Natural killer cell (primary cell): Measurements from ENCODE around the gene PDCD1LG2. TPM values are rescaled to one million over a fixed set of nuclear protein-coding genes. Genes with fewer than 3 reads are reported as not detected.

ENCODE experiments used
- ATAC-seq, 3 donors: fragments of 150-1000 bp in 2 of 3; fragments of 200-7000 bp in 1 of 3; cut with Tn5 transposase; 1 replicate in 1 of 3; 2 replicates in 2 of 3; pipeline ENCODE4 v1.10.0; 2021; ENCODE audit warnings: mild to moderate bottlenecking in 2 of 3, moderate library complexity in 2 of 3
- DNase-seq, 2 donors: peaks; one replicate each; pipeline versions ENCODE4 v3.0.0 to v3.0.0-alpha.2; 2013 to 2021; ENCODE audit warnings: mixed read lengths in 1 of 2
- H3K27ac ChIP-seq: one replicate; pipeline ENCODE4 v1.5.1; 2013; ENCODE audit warnings: mild to moderate bottlenecking, low read length
- H3K27me3 ChIP-seq: one replicate; pipeline ENCODE4 v1.6.1; 2013; ENCODE audit warnings: low read length; ENCODE audit not compliant: control insufficient read depth, insufficient read depth
- H3K36me3 ChIP-seq: one replicate; pipeline ENCODE4 v1.6.1; 2013; ENCODE audit warnings: low read length; ENCODE audit not compliant: control insufficient read depth, insufficient read depth
- H3K4me1 ChIP-seq: one replicate; pipeline ENCODE4 v1.6.1; 2013; ENCODE audit warnings: low read length; ENCODE audit not compliant: control insufficient read depth, insufficient read depth
- H3K4me3 ChIP-seq: one replicate; pipeline ENCODE4 v1.5.1; 2013; ENCODE audit warnings: low read length
- H3K9me3 ChIP-seq: one replicate; pipeline ENCODE4 v1.6.1; 2013; ENCODE audit warnings: low read length; ENCODE audit not compliant: control insufficient read depth, insufficient read depth
- H3K27ac Mint-ChIP-seq, 2 donors: one replicate each; pipeline ENCODE4 v1.8.0; 2022; ENCODE audit warnings: mild to moderate bottlenecking in 2 of 2, mixed read lengths in 2 of 2, moderate library complexity in 1 of 2
- H3K27me3 Mint-ChIP-seq, 2 donors: one replicate each; pipeline ENCODE4 v1.8.0; 2022; ENCODE audit warnings: low read depth in 2 of 2, mixed read lengths in 2 of 2
- H3K36me3 Mint-ChIP-seq: one replicate; pipeline ENCODE4 v1.8.0; 2022; ENCODE audit warnings: mixed read lengths
- H3K4me1 Mint-ChIP-seq, 2 donors: one replicate each; pipeline ENCODE4 v1.8.0; 2022; ENCODE audit warnings: mixed read lengths in 2 of 2
- H3K4me3 Mint-ChIP-seq: one replicate; pipeline ENCODE4 v1.8.0; 2022; ENCODE audit warnings: mild to moderate bottlenecking, moderate library complexity, mixed read lengths
- H3K9me3 Mint-ChIP-seq, 2 donors: one replicate each; pipeline ENCODE4 v1.8.0; 2022; ENCODE audit warnings: mixed read lengths in 2 of 2
- CTCF ChIP-seq: fragments of 200-600 bp; IDR thresholded peaks from one replicate; pipeline ENCODE4 v1.8.0; 2022; ENCODE audit warnings: antibody characterized with exemption
- WGBS: methylation state at CpG from one replicate; pipeline ENCODE4 v1.1.7; 2013; ENCODE audit warnings: missing lambda C conversion rate; ENCODE audit not compliant: insufficient coverage; 5-methylcytosine and 5-hydroxymethylcytosine counted together
- intact Hi-C: fragments of 100-400 bp; cut with micrococcal nuclease; formaldehyde crosslinking; loops from one replicate; pipeline ENCODE4 v1.14.2; 2022
- total RNA-seq, 4 donors: library from RNA; stranded (reverse); fragments of 120-200 nt in 1 of 4; gene quantifications; one replicate each; pipeline versions ENCODE4 v1.2.3 to v1.2.4, GENCODE V29; 2013 to 2022

Gene PDCD1LG2
- total RNA-seq, 3 donors from 2014 or later (not counting 1 experiment from before 2014, with no cell fraction given) = 0.14 to 1.2 (median 0.16) TPM

GRCh38 chr9:5582835-5583195 is 72.5 kb downstream of the PDCD1LG2 start:
- DNase-seq = peak in 1 of 2 donors; percentile 65
- Histone ChIP-seq H3K4me3 (no peak overlapping the region), H3K27me3 (no peaks in the 10 kb centered on the region), H3K27ac (no peak overlapping the region), H3K36me3 (no peaks in the 10 kb centered on the region), H3K9me3 (no peaks in the 10 kb centered on the region), H3K4me1 (peaks cover 3% of the 10 kb centered on the region)
- intact Hi-C loops = no loop called here
- Mint-ChIP-seq H3K27ac (no peak overlapping the region), H3K4me3 (no peak overlapping the region), H3K9me3 (no peaks in the 10 kb centered on the region), H3K36me3 (no peaks in the 10 kb centered on the region), H3K27me3 (peaks cover 0 to 2% of the 10 kb centered on the region in 2 donors), H3K4me1 (peaks cover 0 to 17% of the 10 kb centered on the region in 2 donors)
- ATAC-seq = no peak
- WGBS = 61% methylated on average over 2 of the region's 2 CpGs
- TF ChIP-seq CTCF = no peak

- H3K9me3 Mint-ChIP-seq = no peaks in the 10 kb centered on the region
- H3K27me3 Mint-ChIP-seq = peaks cover 0 to 2% of the 10 kb centered on the region in 2 donors
- Histone ChIP-seq H3K9me3 (no peaks in the 10 kb centered on the region), H3K4me1 (peaks cover 3% of the 10 kb centered on the region), H3K27ac (no peak overlapping the region), H3K27me3 (no peaks in the 10 kb centered on the region), H3K36me3 (no peaks in the 10 kb centered on the region), H3K4me3 (no peak overlapping the region)
- no peaks in the 10 kb centered on the region for H3K36me3 Mint-ChIP-seq
- peaks cover 0 to 10% of the 10 kb centered on the region in 2 donors for H3K4me1 Mint-ChIP-seq
- peak in 1 of 2 donors; percentile 45 for DNase-seq
- TF ChIP-seq CTCF = no peak
- intact Hi-C loops = no loop called here
- peak overlapping the region in 1 of 2 donors; percentile 23 for H3K27ac Mint-ChIP-seq
- no peak overlapping the region for H3K4me3 Mint-ChIP-seq
- ATAC-seq = no peak
These were observed 76.1 kb downstream of the PDCD1LG2 start for GRCh38 chr9:5586391-5586802.

DNA sequence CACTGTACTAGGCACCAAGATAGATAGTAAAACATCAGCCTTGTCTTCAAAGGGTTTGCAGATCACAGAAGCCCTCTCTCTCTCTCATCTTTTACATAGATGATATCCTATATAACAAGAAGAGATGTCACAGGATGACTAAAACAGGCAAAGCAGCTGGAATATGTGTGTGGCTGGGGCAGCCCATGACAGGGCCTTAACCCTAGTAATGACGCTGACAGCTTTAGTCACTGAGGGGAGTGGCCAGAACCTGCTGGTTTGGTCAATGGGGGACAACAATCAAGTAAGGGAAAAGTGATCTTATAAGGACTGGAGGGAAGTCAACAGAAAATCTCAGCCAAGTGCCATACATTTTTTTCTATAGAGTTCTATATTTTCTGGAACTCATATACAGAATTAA is 76.7 kb downstream of the PDCD1LG2 start:
- H3K27me3 ChIP-seq = no peaks in the 10 kb centered on the region
- H3K36me3 ChIP-seq = no peaks in the 10 kb centered on the region
- no peaks in the 10 kb centered on the region for H3K9me3 ChIP-seq
- Mint-ChIP-seq H3K4me3 (no peak overlapping the region), H3K4me1 (peaks cover 0 to 10% of the 10 kb centered on the region in 2 donors), H3K36me3 (no peaks in the 10 kb centered on the region), H3K27ac (peak overlapping the region; percentile 23 to 43), H3K9me3 (no peaks in the 10 kb centered on the region), H3K27me3 (no peaks in the 10 kb centered on the region)
- intact Hi-C loops = no loop called here
- no peak for ATAC-seq
- H3K4me1 ChIP-seq = peaks cover 3% of the 10 kb centered on the region
- H3K27ac ChIP-seq = no peak overlapping the region
- H3K4me3 ChIP-seq = no peak overlapping the region
- DNase-seq = peak in 1 of 2 donors; percentile 15
- 83% methylated on average over 1 of the region's 1 CpG for WGBS
- no peak for TF ChIP-seq CTCF

DNA sequence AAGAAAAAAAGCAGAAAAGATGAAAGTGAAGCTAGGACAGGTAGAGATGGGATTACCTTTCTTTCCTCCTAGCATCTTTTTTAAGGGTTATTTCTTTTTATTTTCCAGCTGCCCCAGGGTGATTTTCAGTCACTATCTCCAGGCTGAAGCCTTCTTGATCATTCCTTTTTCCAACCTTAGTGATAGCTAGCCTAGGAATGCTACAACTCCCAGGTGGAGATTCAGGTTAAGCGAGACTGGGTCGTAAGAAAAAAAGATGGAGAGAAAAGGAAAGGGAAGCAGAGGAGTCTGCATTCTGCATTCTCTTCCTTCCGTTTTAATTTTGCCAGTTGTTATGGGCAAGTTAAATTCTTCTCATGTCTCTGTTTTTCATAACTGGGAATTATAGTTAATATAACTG is 81.9 kb downstream of the PDCD1LG2 start:
- Mint-ChIP-seq H3K4me1 (no peaks in the 10 kb centered on the region), H3K9me3 (no peaks in the 10 kb centered on the region), H3K27me3 (no peaks in the 10 kb centered on the region), H3K27ac (no peak overlapping the region), H3K36me3 (no peaks in the 10 kb centered on the region), H3K4me3 (no peak overlapping the region)
- ATAC-seq (no peak), DNase-seq (no peak)
- Histone ChIP-seq H3K27me3 (no peaks in the 10 kb centered on the region), H3K4me3 (no peak overlapping the region), H3K9me3 (no peaks in the 10 kb centered on the region), H3K36me3 (no peaks in the 10 kb centered on the region), H3K4me1 (no peaks in the 10 kb centered on the region), H3K27ac (no peak overlapping the region)
- WGBS = 100% methylated on average over 2 of the region's 3 CpGs
- no peak for TF ChIP-seq CTCF
- intact Hi-C loops = loop anchor here (5.0 kb wide), 1 partner anchor 140 kb away; the partner anchor contains the start of gene CD274
